H1 (cell line): ENCODE results near the gene NSUN7. TPM values are rescaled to one million over a fixed set of nuclear protein-coding genes. Genes with fewer than 3 reads are reported as not detected.

ENCODE experiments used
- CTCF ChIA-PET: fragments of 300-600 bp; sonication (Branson Sonifier 250); formaldehyde crosslinking; loops from one replicate; lab custom pipeline; 2021; ENCODE audit not compliant: partially characterized antibody; lab: Charles Lee
- POLR2A ChIA-PET: fragments of 300-600 bp; sonication (Branson Sonifier 250); formaldehyde crosslinking; loops from one replicate; lab custom pipeline; 2021; ENCODE audit warnings: inconsistent platforms; ENCODE audit not compliant: partially characterized antibody; lab: Charles Lee
- DNase-seq, 2 experiments: peaks; one replicate each; pipeline versions ENCODE4 v3.0.0 to v3.0.0-alpha.2; 2010 to 2022; ENCODE audit warnings: low spot score in 2 of 2, low read depth in 1 of 2, mixed read lengths in 1 of 2
- FAIRE-seq: peaks from 2 replicates; lab custom pipeline; 2011; peaks lifted over from hg19 to GRCh38; lab: Jason Lieb, UNC
- H2AFZ ChIP-seq: 2 replicates; pipeline ENCODE4 v1.8.1; 2012; ENCODE audit warnings: low read length, inconsistent platforms
- H2AK5ac ChIP-seq: 2 replicates; pipeline ENCODE4 v1.6.1; 2013; ENCODE audit warnings: low read depth, low read length
- H2BK120ac ChIP-seq: replicated peaks from 2 replicates; pipeline ENCODE3; 2013; ENCODE audit warnings: low read depth, low read length, inconsistent platforms
- H2BK12ac ChIP-seq: 2 replicates; pipeline ENCODE4 v1.6.1; 2013; ENCODE audit warnings: low read depth, low read length
- H2BK15ac ChIP-seq: 2 replicates; pipeline ENCODE4 v1.6.1; 2013; ENCODE audit warnings: low read length
- H2BK20ac ChIP-seq: 2 replicates; pipeline ENCODE4 v1.6.1; 2013; ENCODE audit warnings: low read length
- H2BK5ac ChIP-seq: 2 replicates; pipeline ENCODE4 v1.6.1; 2013; ENCODE audit warnings: low read depth, low read length
- H3K14ac ChIP-seq: 2 replicates; pipeline ENCODE4 v1.6.1; 2013; ENCODE audit warnings: inconsistent platforms; ENCODE audit not compliant: insufficient read length
- H3K18ac ChIP-seq: 2 replicates; pipeline ENCODE4 v1.6.1; 2013; ENCODE audit warnings: low read length; ENCODE audit errors: extremely low read depth
- H3K23ac ChIP-seq: 2 replicates; pipeline ENCODE4 v1.6.1; 2013; ENCODE audit warnings: inconsistent platforms; ENCODE audit not compliant: insufficient read length
- H3K23me2 ChIP-seq: 2 replicates; pipeline ENCODE4 v1.6.1; 2013; ENCODE audit warnings: low read depth, low read length
- H3K27ac ChIP-seq: 2 replicates; pipeline ENCODE4 v1.6.1; 2011; ENCODE audit warnings: low read depth, low read length, inconsistent platforms
- H3K27me3 ChIP-seq, 4 experiments: replicated peaks in 1 of 4; 1 replicate in 1 of 4; 2 replicates in 3 of 4; pipeline versions ENCODE4 v1.6.1 to v1.8.1; 2011 to 2013; ENCODE audit warnings: low read length in 3 of 4, mild to moderate bottlenecking in 3 of 4, inconsistent platforms in 2 of 4, mixed read lengths in 2 of 4, moderate library complexity in 1 of 4; ENCODE audit not compliant: control insufficient read depth in 3 of 4, insufficient read depth in 3 of 4; ENCODE audit errors: extremely low read depth in 1 of 4
- H3K36me3 ChIP-seq, 4 experiments: 2 replicates each; pipeline versions ENCODE4 v1.6.1 to v1.8.1; 2011 to 2013; ENCODE audit warnings: mild to moderate bottlenecking in 4 of 4, low read length in 3 of 4, moderate library complexity in 2 of 4, control low read depth in 1 of 4, inconsistent platforms in 1 of 4; ENCODE audit not compliant: insufficient read depth in 4 of 4, control insufficient read depth in 2 of 4
- H3K4ac ChIP-seq: replicated peaks from 2 replicates; pipeline ENCODE3; 2013; ENCODE audit warnings: low read length, low read depth, mixed read lengths, inconsistent platforms; ENCODE audit not compliant: insufficient read length
- H3K4me1 ChIP-seq, 4 experiments: replicated peaks in 1 of 4; 1 replicate in 1 of 4; 2 replicates in 3 of 4; pipeline versions ENCODE4 v1.6.1 to v1.8.1; 2011 to 2013; ENCODE audit warnings: low read length in 3 of 4, inconsistent platforms in 2 of 4, mixed read lengths in 1 of 4; ENCODE audit not compliant: insufficient read depth in 4 of 4, control insufficient read depth in 3 of 4
- H3K4me2 ChIP-seq, 2 experiments: 2 replicates each; pipeline versions ENCODE4 v1.6.1 to v1.8.1; 2011 to 2013; ENCODE audit warnings: low read depth in 2 of 2, low read length in 2 of 2, control low read depth in 1 of 2, inconsistent platforms in 1 of 2, mild to moderate bottlenecking in 1 of 2; ENCODE audit not compliant: insufficient read depth in 1 of 2
- H3K4me3 ChIP-seq, 4 experiments: fragments of 200-600, 300-600 bp in 1 of 4; sonication (generic), shearing (Covaris generic), sonication (Bioruptor Twin) in 1 of 4; 2 replicates each; pipeline versions ENCODE4 v1.5.1 to v1.8.1; 2011 to 2016; ENCODE audit warnings: low read length in 4 of 4, low read depth in 3 of 4, control low read depth in 2 of 4, inconsistent platforms in 2 of 4, mild to moderate bottlenecking in 2 of 4, mixed read lengths in 1 of 4, moderate library complexity in 1 of 4; ENCODE audit not compliant: insufficient read depth in 2 of 4; ENCODE audit errors: extremely low read depth in 1 of 4
- H3K56ac ChIP-seq: replicated peaks from 2 replicates; pipeline ENCODE3; 2013; ENCODE audit warnings: low read depth, mild to moderate bottlenecking, mixed read lengths, low read length, inconsistent platforms; ENCODE audit not compliant: insufficient read length
- H3K79me1 ChIP-seq: 2 replicates; pipeline ENCODE4 v1.6.1; 2013; ENCODE audit warnings: low read depth, low read length, control low read depth
- H3K79me2 ChIP-seq, 2 experiments: 2 replicates each; pipeline versions ENCODE4 v1.6.1 to v1.8.1; 2012 to 2013; ENCODE audit warnings: low read length in 2 of 2, mild to moderate bottlenecking in 2 of 2, inconsistent platforms in 1 of 2; ENCODE audit not compliant: insufficient read depth in 2 of 2, control insufficient read depth in 1 of 2
- H3K9ac ChIP-seq, 4 experiments: replicated peaks in 1 of 4; 1 replicate in 1 of 4; 2 replicates in 3 of 4; pipeline versions ENCODE4 v1.6.1 to v1.8.1; 2011 to 2013; ENCODE audit warnings: low read depth in 3 of 4, low read length in 3 of 4, control low read depth in 2 of 4, mild to moderate bottlenecking in 2 of 4, moderate library complexity in 2 of 4, inconsistent platforms in 1 of 4; ENCODE audit errors: extremely low read depth in 1 of 4
- H3K9me3 ChIP-seq, 2 experiments: 2 replicates each; pipeline versions ENCODE4 v1.6.1 to v1.8.1; 2012 to 2013; ENCODE audit warnings: mild to moderate bottlenecking in 2 of 2, moderate library complexity in 2 of 2, control low read depth in 1 of 2, inconsistent platforms in 1 of 2, low read depth in 1 of 2, low read length in 1 of 2, mixed read lengths in 1 of 2; ENCODE audit not compliant: insufficient read depth in 2 of 2
- H4K20me1 ChIP-seq, 2 experiments: replicated peaks in 1 of 2; 2 replicates each; pipeline versions ENCODE3 to v1.8.1; 2011 to 2013; ENCODE audit warnings: inconsistent platforms in 2 of 2, low read length in 2 of 2, mild to moderate bottlenecking in 1 of 2; ENCODE audit not compliant: insufficient read depth in 2 of 2, control insufficient read depth in 1 of 2
- H4K5ac ChIP-seq: 2 replicates; pipeline ENCODE4 v1.6.1; 2013; ENCODE audit warnings: low read length, low read depth, mixed read lengths, inconsistent platforms; ENCODE audit not compliant: insufficient read length
- H4K8ac ChIP-seq: 2 replicates; pipeline ENCODE4 v1.8.0; 2013; ENCODE audit warnings: mild to moderate bottlenecking, moderate library complexity, low read length, inconsistent platforms; ENCODE audit not compliant: insufficient read depth; ENCODE audit errors: extremely low read depth
- H4K91ac ChIP-seq: replicated peaks from 2 replicates; pipeline ENCODE3; 2013; ENCODE audit warnings: low read length, mixed read lengths, inconsistent platforms; ENCODE audit not compliant: insufficient read length
- KDM4A ChIP-seq: IDR thresholded peaks from one replicate; pipeline ENCODE4 v1.7.1; 2012; ENCODE audit warnings: low read depth, mild to moderate bottlenecking, moderate library complexity, low read length, inconsistent platforms; ENCODE audit not compliant: severe bottlenecking
- NANOG ChIP-seq: IDR thresholded peaks from 2 replicates; pipeline ENCODE4 v1.6.1; 2011; ENCODE audit warnings: low read length, low read depth, mild to moderate bottlenecking, inconsistent platforms; ENCODE audit not compliant: insufficient read depth, poor library complexity, severe bottlenecking
- RAD21 ChIP-seq, 2 experiments: IDR thresholded peaks in 1 of 2; conservative IDR thresholded peaks in 1 of 2; 2 replicates each; pipeline ENCODE4 v1.6.1; 2011; ENCODE audit warnings: low read depth in 2 of 2, low read length in 2 of 2, improper control_type of control experiment in 1 of 2, inconsistent platforms in 1 of 2, mild to moderate bottlenecking in 1 of 2, moderate library complexity in 1 of 2
- SP2 ChIP-seq: IDR thresholded peaks from 2 replicates; pipeline ENCODE4 v1.6.1; 2012; ENCODE audit warnings: mild to moderate bottlenecking, low read length, inconsistent platforms
- SUZ12 ChIP-seq: fragments of 200-600 bp; sonication (generic); IDR thresholded peaks from 2 replicates; pipeline ENCODE4 v1.6.1; 2012; ENCODE audit warnings: mild to moderate bottlenecking, inconsistent platforms, low read length, moderate library complexity, mixed read lengths
- WGBS, 2 experiments: shearing (Covaris generic) in 1 of 2; methylation state at CpG; one replicate each; pipeline versions ENCODE4 v1.1.6 to v1.1.7; 2013 to 2015; ENCODE audit warnings: low lambda C conversion rate in 2 of 2, mixed read lengths in 2 of 2, inconsistent platforms in 1 of 2, low coverage in 1 of 2, missing lambda C conversion rate in 1 of 2; ENCODE audit not compliant: insufficient replicate concordance in 2 of 2, insufficient coverage in 1 of 2, insufficient read length in 1 of 2; ENCODE audit errors: extremely low coverage in 1 of 2, missing lambda C conversion rate in 1 of 2; 5-methylcytosine and 5-hydroxymethylcytosine counted together
- polyA plus RNA-seq, 7 experiments: library from polyadenylated mRNA; depleted of rRNA in 3 of 7; stranded (reverse) in 5 of 7; unstranded in 2 of 7; fragments of >200 nt in 5 of 7; fragments of 200-250 nt in 2 of 7; gene quantifications; 1 replicate in 5 of 7; 2 replicates in 1 of 7; 4 replicates in 1 of 7; pipeline versions ENCODE4 v1.2.1 to v1.2.3, GENCODE V29; 2011 to 2013; ENCODE audit warnings: missing spikeins in 2 of 7, mixed read lengths in 2 of 7
- total RNA-seq: library from RNA; stranded (reverse); fragmentation: NEBNext Ultra II Directional; extraction: Animal tissue kit (Norgen Biotek cat#: 25700); gene quantifications from 2 replicates; pipeline ENCODE4 v1.2.1, GENCODE V29; 2021

The NSUN7 gene
- total and polyA plus RNA-seq, 2 of the 8 experiments (the other 6 are each of a cell fraction or from before 2014, with no cell fraction given), result 8.8 to 24.4 TPM

DNA sequence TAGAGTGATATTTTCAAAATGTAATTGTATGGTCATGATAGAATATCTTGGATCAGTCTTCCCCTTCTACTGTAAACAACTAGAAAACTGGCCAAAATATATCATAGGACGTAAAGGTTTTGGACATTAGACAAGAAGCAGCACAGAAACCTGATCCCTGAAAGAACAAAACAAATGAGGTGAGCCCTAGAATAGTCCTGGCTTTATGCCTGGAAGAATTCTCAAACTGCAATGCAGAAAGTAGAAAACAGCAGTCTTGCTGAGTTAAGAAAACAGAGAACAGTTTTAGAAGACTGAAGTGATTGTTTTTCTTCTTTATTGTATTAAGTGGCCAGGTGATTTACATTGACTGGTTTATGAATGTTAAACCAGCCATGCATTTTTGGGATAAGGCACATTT, 19.5 kb downstream of the NSUN7 start:
- ChIA-PET CTCF (no interaction called here), POLR2A (interaction anchor here (2.1 kb wide), 1 partner anchor 13 kb away, joined by 6 read pairs; no protein-coding TSS in a partner anchor)
- no peaks in the 10 kb centered on the region for H4K20me1 ChIP-seq
- no peak overlapping the region for H3K27ac ChIP-seq
- no peak overlapping the region for H2AK5ac ChIP-seq
- H3K4me1 ChIP-seq, result 0 out of 7 replicates have a peak, but pooled peaks cover 0 to 2% (median 0%) of the 10 kb centered on the region in 4 experiments
- no peak overlapping the region for H3K56ac ChIP-seq
- no peak for FAIRE-seq
- H4K5ac ChIP-seq, result no peak overlapping the region
- no peak overlapping the region for H2BK12ac ChIP-seq
- H3K79me1 ChIP-seq, result no peaks in the 10 kb centered on the region
- H3K4me2 ChIP-seq, result no peak overlapping the region
- no peaks in the 10 kb centered on the region for H3K23me2 ChIP-seq
- H3K18ac ChIP-seq, result no peak overlapping the region
- TF ChIP-seq KDM4A, result no peak
- TF ChIP-seq SUZ12, result no peak
- TF ChIP-seq SP2, result no peak
- no peak for TF ChIP-seq RAD21 (IDR thresholded peaks at IDR 0.05 in 1 of 2, conservative IDR thresholded peaks at IDR 0.05 in 1 of 2; ENCODE audit: low read depth in 2 of 2, low read length in 2 of 2)
- no peak for TF ChIP-seq NANOG
- no peak overlapping the region for H3K4ac ChIP-seq
- WGBS, 2 experiments, result 87% methylated on average over 1 of the region's 1 CpG; no CpG with 5 or more reads in 1 of the 2 experiments
- no peak overlapping the region for H2BK20ac ChIP-seq
- no peaks in the 10 kb centered on the region for H3K27me3 ChIP-seq
- H3K9me3 ChIP-seq, result no peaks in the 10 kb centered on the region
- H4K91ac ChIP-seq, result no peak overlapping the region
- no peak for DNase-seq
- no peak overlapping the region for H2BK120ac ChIP-seq
- no peak overlapping the region for H4K8ac ChIP-seq
- H3K4me3 ChIP-seq, result no peak overlapping the region
- no peak overlapping the region for H2BK5ac ChIP-seq
- H2BK15ac ChIP-seq, result no peak overlapping the region
- no peak overlapping the region for H3K9ac ChIP-seq
- no peak overlapping the region for H2AFZ ChIP-seq
- no peaks in the 10 kb centered on the region for H3K79me2 ChIP-seq
- peaks cover 0 to 22% (median 5%) of the 10 kb centered on the region in 4 experiments; a peak in 3 of 8 replicates for H3K36me3 ChIP-seq
- H3K14ac ChIP-seq, result no peak overlapping the region
- H3K23ac ChIP-seq, result no peak overlapping the region
